Lung (tissue), 12 donors: ENCODE results near the gene SHANK1. TPM values are rescaled to one million over a fixed set of nuclear protein-coding genes. Genes with fewer than 3 reads are reported as not detected.

ENCODE experiments used
- ATAC-seq: fragments of 200-7000 bp; cut with Tn5 transposase; one replicate; pipeline ENCODE4 v1.9.1; 2020; ENCODE audit warnings: moderate number of reproducible peaks; ENCODE audit not compliant: insufficient read depth, low FRiP score
- DNase-seq, 3 donors: peaks; one replicate each; pipeline ENCODE4 v3.0.0-alpha.2; 2013 to 2017
- H3K27ac ChIP-seq, 2 donors: one replicate each; pipeline ENCODE4 v1.5.1; 2013; ENCODE audit warnings: mild to moderate bottlenecking in 2 of 2, moderate library complexity in 2 of 2, control low read depth in 1 of 2, inconsistent platforms in 1 of 2, low read depth in 1 of 2, low read length in 1 of 2
- H3K27me3 ChIP-seq, 3 donors: one replicate each; pipeline ENCODE4 v1.5.1; 2013; ENCODE audit warnings: low read length in 2 of 3; ENCODE audit not compliant: control insufficient read depth in 3 of 3, insufficient read depth in 3 of 3
- H3K36me3 ChIP-seq, 4 donors: one replicate each; pipeline ENCODE4 v1.5.1; 2013; ENCODE audit warnings: low read length in 4 of 4, mild to moderate bottlenecking in 1 of 4, moderate library complexity in 1 of 4; ENCODE audit not compliant: control insufficient read depth in 4 of 4, insufficient read depth in 4 of 4
- H3K4me1 ChIP-seq, 5 donors: one replicate each; pipeline ENCODE4 v1.5.1; 2013; ENCODE audit warnings: low read length in 5 of 5, mild to moderate bottlenecking in 2 of 5, moderate library complexity in 1 of 5; ENCODE audit not compliant: control insufficient read depth in 5 of 5, insufficient read depth in 5 of 5
- H3K4me3 ChIP-seq: one replicate; pipeline ENCODE4 v1.5.1; 2013; ENCODE audit warnings: mild to moderate bottlenecking, control low read depth, moderate library complexity
- H3K9ac ChIP-seq, 2 donors: one replicate each; pipeline ENCODE4 v1.5.1; 2013; ENCODE audit warnings: low read length in 2 of 2, control low read depth in 1 of 2; ENCODE audit not compliant: insufficient read depth in 1 of 2
- H3K9me3 ChIP-seq, 4 donors: one replicate each; pipeline ENCODE4 v1.5.1; 2013; ENCODE audit warnings: low read length in 3 of 4, mild to moderate bottlenecking in 1 of 4, moderate library complexity in 1 of 4; ENCODE audit not compliant: control insufficient read depth in 4 of 4, insufficient read depth in 3 of 4
- CTCF ChIP-seq: IDR thresholded peaks from 2 replicates; pipeline ENCODE4 v1.5.1; 2012; ENCODE audit warnings: mild to moderate bottlenecking; ENCODE audit errors: control extremely low read depth, extremely low read depth
- WGBS, 2 donors: extraction: QIAGEN DNeasy Blood & Tissue Kit; methylation state at CpG; one replicate each; pipeline ENCODE4 v1.1.7; 2013; 5-methylcytosine and 5-hydroxymethylcytosine counted together
- polyA plus RNA-seq, 2 donors: library from polyadenylated mRNA; stranded (reverse); fragments of 200-250 nt; gene quantifications; one replicate each; pipeline ENCODE4 v1.2.1, GENCODE V29; 2013
- total RNA-seq, 2 donors: library from RNA; depleted of rRNA in 1 of 2; stranded (reverse); fragments of >200 nt in 1 of 2; gene quantifications; one replicate each; pipeline ENCODE4 v1.2.1, GENCODE V29; 2014 to 2021
- donor health status: control.
- donor health status: control.
- donor health status: Bipolar disorder and iron deficiency.
- donor health status: healthy.
- donor health status: DM: yes; HTN: yes; CAD: no.

Gene SHANK1
- total and polyA plus RNA-seq, 4 donors = 0.15 to 1.2 (median 0.21) TPM

GRCh38 chr19:50702158-50702870 lies 17.3 kb downstream of the SHANK1 start:
- Histone ChIP-seq H3K4me1 (no peaks in the 10 kb centered on the region), H3K4me3 (no peak overlapping the region), H3K9ac (no peak overlapping the region), H3K27ac (no peak overlapping the region), H3K36me3 (no peaks in the 10 kb centered on the region), H3K27me3 (peaks cover 2 to 20% (median 3%) of the 10 kb centered on the region in 3 donors), H3K9me3 (peaks cover 0 to 3% (median 0%) of the 10 kb centered on the region in 4 donors)
- ATAC-seq (no peak), DNase-seq (no peak)
- no peak for TF ChIP-seq CTCF
- 59 to 67% methylated on average over 19 to 23 of the region's 23 CpGs for WGBS, 2 donors

- peaks cover 2 to 25% (median 3%) of the 10 kb centered on the region in 3 donors for H3K27me3 ChIP-seq
- H3K9me3 ChIP-seq = peaks cover 0 to 3% (median 0%) of the 10 kb centered on the region in 4 donors
- ATAC-seq (no peak), DNase-seq (no peak)
- H3K27ac ChIP-seq = no peak overlapping the region
- H3K4me3 ChIP-seq = no peak overlapping the region
- no peak for TF ChIP-seq CTCF
- H3K9ac ChIP-seq = no peak overlapping the region
- H3K4me1 ChIP-seq = no peaks in the 10 kb centered on the region
- WGBS, 2 donors = 87 to 93% methylated on average over 13 of the region's 13 CpGs
- no peaks in the 10 kb centered on the region for H3K36me3 ChIP-seq
Measured at GRCh38 chr19:50701367-50701985, 18.1 kb downstream of the SHANK1 start.

GRCh38 chr19:50697414-50698124 lies 22.0 kb downstream of the SHANK1 start:
- no peak for ATAC-seq
- Histone ChIP-seq H3K9me3 (peaks cover 0 to 6% (median 0%) of the 10 kb centered on the region in 4 donors), H3K4me1 (no peaks in the 10 kb centered on the region), H3K27me3 (peaks cover 3 to 41% (median 9%) of the 10 kb centered on the region in 3 donors), H3K27ac (no peak overlapping the region), H3K9ac (no peak overlapping the region), H3K36me3 (no peaks in the 10 kb centered on the region), H3K4me3 (no peak overlapping the region)
- WGBS, 2 donors = 71 to 77% methylated on average over 13 of the region's 13 CpGs
- no peak for TF ChIP-seq CTCF
- DNase-seq = no peak
